Kidney (tissue), 14 donors: ENCODE measurements around the gene SPZ1. TPM values are rescaled to one million over a fixed set of nuclear protein-coding genes. Genes with fewer than 3 reads are reported as not detected.

Experiments used
- DNase-seq, 5 donors: peaks; one replicate each; pipeline ENCODE4 v3.0.0-alpha.2; 2013 to 2020
- FAIRE-seq: peaks from 2 replicates; lab custom pipeline; 2012; peaks lifted over from hg19 to GRCh38; lab: Jason Lieb, UNC
- H3K27ac ChIP-seq, 2 donors: one replicate each; pipeline ENCODE4 v1.7.0; 2013; ENCODE audit warnings: low read depth in 2 of 2, low read length in 2 of 2, inconsistent platforms in 1 of 2
- H3K27me3 ChIP-seq: one replicate; pipeline ENCODE4 v1.7.1; 2013; ENCODE audit warnings: low read length, inconsistent platforms; ENCODE audit not compliant: control insufficient read depth, insufficient read depth
- H3K36me3 ChIP-seq, 3 donors: one replicate each; pipeline versions ENCODE4 v1.7.0 to v1.7.1; 2013; ENCODE audit warnings: low read length in 3 of 3, control low read depth in 1 of 3, inconsistent platforms in 1 of 3; ENCODE audit not compliant: insufficient read depth in 3 of 3, control insufficient read depth in 2 of 3
- H3K4me1 ChIP-seq, 3 donors: one replicate each; pipeline versions ENCODE4 v1.7.0 to v1.7.1; 2013; ENCODE audit warnings: low read length in 3 of 3, inconsistent platforms in 1 of 3, low read depth in 1 of 3; ENCODE audit not compliant: control insufficient read depth in 2 of 3, insufficient read depth in 2 of 3
- H3K4me3 ChIP-seq, 3 donors: one replicate each; pipeline versions ENCODE4 v1.7.0 to v1.8.1; 2013; ENCODE audit warnings: low read length in 3 of 3, control low read depth in 1 of 3, inconsistent platforms in 1 of 3
- H3K9ac ChIP-seq, 3 donors: one replicate each; pipeline versions ENCODE4 v1.7.0 to v1.7.1; 2013; ENCODE audit warnings: low read length in 3 of 3, control low read depth in 1 of 3, inconsistent platforms in 1 of 3
- H3K9me3 ChIP-seq, 3 donors: one replicate each; pipeline versions ENCODE4 v1.7.0 to v1.7.1; 2013; ENCODE audit warnings: low read length in 3 of 3, control low read depth in 1 of 3, inconsistent platforms in 1 of 3; ENCODE audit not compliant: control insufficient read depth in 2 of 3, insufficient read depth in 1 of 3
- CTCF ChIP-seq: IDR thresholded peaks from 3 replicates; pipeline ENCODE4 v1.5.1; 2012; ENCODE audit warnings: mild to moderate bottlenecking, moderate library complexity, borderline replicate concordance; ENCODE audit not compliant: insufficient read depth; ENCODE audit errors: extremely low read depth
- intact Hi-C: fragments of 100-400 bp; cut with DNase I; formaldehyde crosslinking; loops from one replicate; pipeline ENCODE4 v1.11.1; 2022
- polyA plus RNA-seq: library from polyadenylated mRNA; stranded (reverse); fragments of 350-450 nt; fragmentation: Illumina TruSeq; extraction: RNeasy Lipid Tissue Mini Kit (QIAGEN cat#74804); gene quantifications from one replicate; pipeline ENCODE4 v1.2.3, GENCODE V29; 2014; ENCODE audit warnings: low read depth, low replicate concordance; ENCODE audit not compliant: insufficient read depth
- total RNA-seq: library from RNA; stranded (reverse); fragmentation: NEBNext Ultra II Directional; extraction: Animal tissue kit (Norgen Biotek cat#: 25700); gene quantifications from one replicate; pipeline ENCODE4 v1.2.1, GENCODE V29; 2021
- donor health status: control.
- donor health status: control.
- donor health status: control.
- donor health status: control.
- donor health status: control.
- donor health status: DM: yes; HTN: yes; CAD: no.
- donor health status: Normal renal cell carcinoma (clear cell type).

SPZ1 gene
- total and polyA plus RNA-seq, 2 donors from 2014 or later = not detected

GRCh38 chr5:80339116-80339515 lies 19.3 kb downstream of the SPZ1 start:
- no peaks in the 10 kb centered on the region for H3K27me3 ChIP-seq
- no peak overlapping the region for H3K4me3 ChIP-seq
- H3K9ac ChIP-seq = no peak overlapping the region
- H3K27ac ChIP-seq = no peak overlapping the region
- no peak for DNase-seq
- H3K9me3 ChIP-seq = no peaks in the 10 kb centered on the region
- intact Hi-C loops = no loop called here
- no peak for FAIRE-seq
- no peak for TF ChIP-seq CTCF
- no peaks in the 10 kb centered on the region for H3K36me3 ChIP-seq
- H3K4me1 ChIP-seq = no peaks in the 10 kb centered on the region

GRCh38 chr5:80341016-80341775 lies 21.4 kb downstream of the SPZ1 start:
- Histone ChIP-seq H3K27me3 (no peaks in the 10 kb centered on the region), H3K9ac (no peak overlapping the region), H3K9me3 (no peaks in the 10 kb centered on the region), H3K36me3 (no peaks in the 10 kb centered on the region), H3K4me3 (no peak overlapping the region), H3K4me1 (no peaks in the 10 kb centered on the region), H3K27ac (no peak overlapping the region)
- no peak for TF ChIP-seq CTCF
- FAIRE-seq (no peak), DNase-seq (no peak)
- intact Hi-C loops = no loop called here

- H3K36me3 ChIP-seq = no peaks in the 10 kb centered on the region
- TF ChIP-seq CTCF = no peak
- no peaks in the 10 kb centered on the region for H3K4me1 ChIP-seq
- H3K9ac ChIP-seq = no peak overlapping the region
- FAIRE-seq (no peak), DNase-seq (no peak)
- no peaks in the 10 kb centered on the region for H3K27me3 ChIP-seq
- intact Hi-C loops = no loop called here
- no peak overlapping the region for H3K4me3 ChIP-seq
- no peaks in the 10 kb centered on the region for H3K9me3 ChIP-seq
- H3K27ac ChIP-seq = no peak overlapping the region
These were observed 23.3 kb downstream of the SPZ1 start for GRCh38 chr5:80343067-80343466.
